Endodermal cell (in vitro differentiated cells): ENCODE data around the gene TRPM3. TPM values are rescaled to one million over a fixed set of nuclear protein-coding genes. Genes with fewer than 3 reads are reported as not detected.

Experiments used
- DNase-seq: peaks from one replicate; pipeline ENCODE4 v3.0.0-alpha.2; 2017
- H3K27ac ChIP-seq: 2 replicates; pipeline ENCODE4 v1.5.1; 2013; ENCODE audit warnings: mild to moderate bottlenecking, low read depth, low read length, moderate library complexity
- H3K27me3 ChIP-seq: 2 replicates; pipeline ENCODE4 v1.6.1; 2013; ENCODE audit warnings: mild to moderate bottlenecking, low read length, moderate library complexity; ENCODE audit not compliant: insufficient read depth, control insufficient read depth, poor library complexity, severe bottlenecking
- H3K36me3 ChIP-seq: 2 replicates; pipeline ENCODE4 v1.7.0; 2013; ENCODE audit warnings: mild to moderate bottlenecking, low read length, moderate library complexity; ENCODE audit not compliant: control insufficient read depth, insufficient read depth
- H3K4me1 ChIP-seq: one replicate; pipeline ENCODE4 v1.7.0; 2013; ENCODE audit warnings: low read length; ENCODE audit not compliant: control insufficient read depth, insufficient read depth
- H3K4me3 ChIP-seq: 2 replicates; pipeline ENCODE4 v1.5.1; 2013; ENCODE audit warnings: mild to moderate bottlenecking, low read length, moderate library complexity
- H3K9ac ChIP-seq: 2 replicates; pipeline ENCODE4 v1.6.1; 2013; ENCODE audit warnings: mild to moderate bottlenecking, low read length, moderate library complexity; ENCODE audit not compliant: poor library complexity, severe bottlenecking; ENCODE audit errors: extremely low read depth
- H3K9me3 ChIP-seq: 2 replicates; pipeline ENCODE4 v1.6.1; 2013; ENCODE audit warnings: mild to moderate bottlenecking, low read length, moderate library complexity; ENCODE audit not compliant: control insufficient read depth
- H3K27ac Mint-ChIP-seq: 2 replicates; pipeline ENCODE4 v1.8.0; 2020; ENCODE audit warnings: mixed read lengths
- H3K27me3 Mint-ChIP-seq: 2 replicates; pipeline ENCODE4 v1.8.0; 2021; ENCODE audit warnings: mild to moderate bottlenecking, mixed read lengths; ENCODE audit not compliant: insufficient read depth
- H3K36me3 Mint-ChIP-seq: 2 replicates; pipeline ENCODE4 v1.8.0; 2020; ENCODE audit warnings: low read depth, mixed read lengths
- H3K4me1 Mint-ChIP-seq: 2 replicates; pipeline ENCODE4 v1.8.0; 2020; ENCODE audit warnings: mixed read lengths
- H3K4me3 Mint-ChIP-seq: 2 replicates; pipeline ENCODE4 v1.8.0; 2020; ENCODE audit warnings: mild to moderate bottlenecking, moderate library complexity, mixed read lengths
- H3K9me3 Mint-ChIP-seq: 2 replicates; pipeline ENCODE4 v1.8.0; 2020; ENCODE audit warnings: mild to moderate bottlenecking, mixed read lengths
- CTCF ChIP-seq: fragments of 200-600 bp; sonication (generic); conservative IDR thresholded peaks from 2 replicates; pipeline ENCODE4 v1.5.0; 2021; ENCODE audit warnings: antibody characterized with exemption, mild to moderate bottlenecking
- WGBS, 2 experiments: methylation state at CpG; one replicate each; pipeline versions ENCODE4 v1.1.5 to v1.1.7; 2013; ENCODE audit warnings: missing lambda C conversion rate in 2 of 2, mixed read lengths in 1 of 2; ENCODE audit not compliant: insufficient coverage in 1 of 2, insufficient read length in 1 of 2; 5-methylcytosine and 5-hydroxymethylcytosine counted together
- total RNA-seq, 2 donors: library from RNA; stranded (reverse); fragmentation: NEBNext Ultra II Directional in 1 of 2; extraction: Animal tissue kit (Norgen Biotek cat#: 25700) in 1 of 2; gene quantifications; 2 replicates in 1 of 2; 3 replicates in 1 of 2; pipeline ENCODE4 v1.2.1, GENCODE V29; 2021

TRPM3 gene
- total RNA-seq, 2 donors from 2014 or later = 1.8 to 2.5 TPM

GRCh38 chr9:70618784-70619183 is 502.6 kb downstream of the TRPM3 start:
- Histone ChIP-seq H3K4me1 (no peaks in the 10 kb centered on the region), H3K9ac (no peak overlapping the region), H3K27ac (no peak overlapping the region), H3K9me3 (no peaks in the 10 kb centered on the region), H3K36me3 (no peaks in the 10 kb centered on the region), H3K27me3 (no peaks in the 10 kb centered on the region), H3K4me3 (no peak overlapping the region)
- no peak for DNase-seq
- Mint-ChIP-seq H3K36me3 (no peaks in the 10 kb centered on the region), H3K4me1 (no peaks in the 10 kb centered on the region), H3K4me3 (no peak overlapping the region), H3K27ac (no peak overlapping the region), H3K27me3 (no peaks in the 10 kb centered on the region), H3K9me3 (peaks cover 7% of the 10 kb centered on the region)
- WGBS, 2 experiments = 93 to 98% methylated on average over 15 to 17 of the region's 17 CpGs
- no peak for TF ChIP-seq CTCF

- no peaks in the 10 kb centered on the region for H3K36me3 Mint-ChIP-seq
- DNase-seq = no peak
- H3K4me3 Mint-ChIP-seq = no peak overlapping the region
- no peak for TF ChIP-seq CTCF
- Histone ChIP-seq H3K9ac (no peak overlapping the region), H3K36me3 (no peaks in the 10 kb centered on the region), H3K4me1 (no peaks in the 10 kb centered on the region), H3K9me3 (no peaks in the 10 kb centered on the region), H3K27ac (no peak overlapping the region), H3K4me3 (no peak overlapping the region), H3K27me3 (no peaks in the 10 kb centered on the region)
- no peaks in the 10 kb centered on the region for H3K4me1 Mint-ChIP-seq
- H3K27me3 Mint-ChIP-seq = no peaks in the 10 kb centered on the region
- 89 to 93% methylated on average over 6 to 9 of the region's 9 CpGs for WGBS, 2 experiments
- H3K9me3 Mint-ChIP-seq = peaks cover 4% of the 10 kb centered on the region
- no peak overlapping the region for H3K27ac Mint-ChIP-seq
These were observed 504.2 kb downstream of the TRPM3 start for GRCh38 chr9:70617033-70617828.

- H3K4me3 Mint-ChIP-seq = no peak overlapping the region
- no peaks in the 10 kb centered on the region for H3K9me3 Mint-ChIP-seq
- no peak for DNase-seq
- Histone ChIP-seq H3K36me3 (no peaks in the 10 kb centered on the region), H3K27ac (no peak overlapping the region), H3K4me1 (no peaks in the 10 kb centered on the region), H3K9me3 (no peaks in the 10 kb centered on the region), H3K9ac (no peak overlapping the region), H3K4me3 (no peak overlapping the region), H3K27me3 (no peaks in the 10 kb centered on the region)
- H3K4me1 Mint-ChIP-seq = no peaks in the 10 kb centered on the region
- H3K27me3 Mint-ChIP-seq = no peaks in the 10 kb centered on the region
- no peak for TF ChIP-seq CTCF
- H3K36me3 Mint-ChIP-seq = no peaks in the 10 kb centered on the region
- WGBS, 2 experiments = 90 to 96% methylated on average over 5 to 7 of the region's 7 CpGs
- H3K27ac Mint-ChIP-seq = no peak overlapping the region
These were observed 505.0 kb downstream of the TRPM3 start for GRCh38 chr9:70616228-70616990.
